HG02763 (cell line): ENCODE measurements around the gene CCDC201.
"Not testable (repeated sequence)": the region's sequence is repeated elsewhere in the genome, so short reads cannot be mapped to it uniquely, and the experiment has no call there.

Experiments
- ATAC-seq: cut with Tn5 transposase; IDR thresholded peaks from one replicate; pipeline ENCODE4 v1.9.1; 2021; ENCODE audit warnings: mild to moderate bottlenecking, moderate library complexity; ENCODE audit not compliant: unreplicated experiment

CCDC201 gene

DNA sequence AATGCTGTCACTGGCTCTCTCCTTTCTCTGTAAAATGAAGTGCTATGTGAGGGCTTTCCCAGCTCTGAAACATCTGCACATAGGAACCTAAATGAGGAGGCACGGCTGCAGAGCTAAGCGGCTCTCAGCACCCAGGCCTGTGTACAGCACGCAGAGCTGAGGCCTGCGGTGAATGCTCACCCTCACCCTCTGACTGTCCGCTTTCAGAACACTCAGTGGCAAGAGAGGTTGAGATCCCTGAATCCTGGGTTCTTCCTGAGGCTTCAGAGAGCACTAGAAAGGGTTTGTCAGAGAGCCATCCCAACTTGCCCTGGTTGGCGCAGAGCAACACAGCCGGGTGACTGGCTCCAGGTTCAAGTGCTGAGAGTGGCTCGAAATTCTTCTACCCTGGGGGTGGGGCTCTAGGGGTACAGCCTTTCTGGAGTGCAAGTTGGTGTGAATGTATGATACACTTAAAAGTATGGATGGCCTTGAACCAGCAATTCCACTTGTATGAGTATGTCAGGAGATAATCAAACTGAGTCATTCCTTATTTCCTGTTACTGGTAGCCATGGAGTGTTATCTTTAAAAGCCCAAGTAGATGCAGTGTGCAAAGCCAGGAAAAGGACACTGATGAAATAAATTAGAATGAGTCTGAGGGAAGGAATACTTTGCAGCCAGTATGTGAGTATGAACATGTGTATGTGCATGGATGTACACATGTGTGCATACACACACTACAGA, 1.7 kb upstream of the CCDC201 start:
- ATAC-seq: no peak

DNA sequence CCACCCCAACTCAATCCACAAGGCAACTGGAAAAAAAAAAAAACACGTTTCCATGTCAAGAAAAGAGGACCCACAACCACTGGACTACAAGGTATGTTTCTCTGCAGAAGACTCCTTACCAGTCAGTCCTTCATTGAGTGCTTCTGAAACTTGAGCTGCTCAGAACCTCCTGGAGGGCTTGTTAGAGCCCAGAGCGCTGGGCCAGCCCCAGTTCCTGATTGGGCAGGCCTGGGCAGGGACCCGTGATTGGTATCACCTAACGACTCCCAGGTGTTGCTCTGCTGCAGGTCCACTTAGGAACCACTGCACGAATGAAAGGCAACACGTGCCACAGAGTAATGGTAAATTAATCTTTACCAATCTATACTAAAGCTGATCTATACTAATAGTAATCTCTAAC, 473 bp upstream of the CCDC201 start:
- no peak for ATAC-seq

DNA sequence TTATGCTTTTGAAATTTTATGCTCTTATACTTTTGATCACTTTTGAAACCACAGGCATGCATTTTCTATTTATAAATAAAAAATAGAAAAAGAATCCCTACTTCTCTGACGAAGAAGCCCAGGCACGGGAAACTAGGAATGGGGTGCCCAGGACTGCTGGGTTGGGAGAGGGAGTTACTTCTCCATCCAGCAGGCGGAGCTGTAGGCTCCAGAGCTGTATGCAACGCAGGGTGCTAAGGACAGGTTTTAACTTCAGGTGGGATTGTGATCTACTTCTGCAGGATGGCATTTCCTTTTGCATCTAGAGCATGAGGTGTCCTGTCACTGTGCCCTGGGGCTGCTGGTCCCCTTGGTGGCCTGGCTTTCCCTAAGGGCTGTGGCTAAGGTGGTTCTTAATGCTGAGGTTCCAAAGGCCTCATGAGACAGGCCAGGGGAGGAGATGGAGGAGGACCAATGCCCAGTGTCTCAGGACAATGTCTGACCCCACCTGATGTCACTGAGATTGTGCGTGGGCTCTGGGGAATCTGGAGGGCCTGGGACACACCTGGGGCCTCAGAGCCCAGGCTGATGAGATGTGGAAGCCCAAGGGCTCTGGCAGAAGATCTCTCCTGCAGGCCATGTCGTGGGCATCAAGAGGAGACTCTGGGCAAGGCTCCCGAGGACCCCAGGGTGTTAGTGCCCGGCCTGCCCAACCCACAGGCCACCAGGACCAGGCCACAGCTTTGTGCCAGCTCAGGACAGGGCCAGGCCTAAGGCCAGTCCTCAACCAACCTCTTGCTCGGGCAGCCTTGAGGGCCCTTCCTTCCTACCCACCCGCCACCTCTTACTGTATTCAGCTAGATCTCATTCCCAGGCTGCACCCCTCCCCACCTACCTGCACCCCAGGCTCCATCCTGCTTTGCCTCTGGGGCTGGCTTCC, 507 bp downstream of the CCDC201 start:
- no peak for ATAC-seq

DNA sequence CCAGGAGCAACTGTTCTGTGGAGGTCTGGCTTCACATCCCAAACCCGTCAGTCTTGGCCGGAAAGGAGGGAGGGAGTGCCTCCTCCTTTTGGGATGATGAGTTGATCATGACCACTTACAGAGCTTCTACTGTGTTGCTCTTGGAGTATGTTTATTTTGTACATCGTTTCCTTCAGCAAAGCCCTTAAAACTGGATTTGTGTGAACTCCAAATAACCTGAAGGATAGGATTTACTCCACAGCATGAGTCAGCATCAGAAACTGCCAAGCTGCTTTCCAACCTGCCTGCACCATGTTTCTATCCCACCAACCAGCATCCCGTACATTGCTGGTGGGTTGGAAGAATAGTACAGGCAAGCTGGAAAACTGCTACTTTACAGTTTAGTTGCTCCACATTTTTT, 3.5 kb downstream of the CCDC201 start:
- ATAC-seq: no peak

DNA sequence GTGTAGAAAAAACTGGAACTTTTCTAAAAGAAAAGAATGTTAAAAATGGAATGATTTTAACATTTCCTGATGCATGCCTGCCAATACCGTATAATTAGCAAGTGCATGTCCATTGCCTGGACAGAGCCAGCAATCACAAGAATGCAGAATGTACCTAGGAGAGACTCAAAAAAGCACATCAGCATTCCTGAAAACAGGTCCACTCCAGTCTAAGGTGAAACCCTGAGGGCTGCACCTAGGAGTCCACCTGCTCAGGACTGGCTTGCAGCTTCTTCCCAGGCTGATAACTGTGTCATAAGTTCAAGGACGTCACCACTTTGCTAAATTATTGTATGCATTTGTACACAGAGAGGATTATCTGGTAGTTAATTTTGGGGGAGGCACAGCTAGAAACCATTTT, 5.4 kb downstream of the CCDC201 start:
- ATAC-seq: no peak

DNA sequence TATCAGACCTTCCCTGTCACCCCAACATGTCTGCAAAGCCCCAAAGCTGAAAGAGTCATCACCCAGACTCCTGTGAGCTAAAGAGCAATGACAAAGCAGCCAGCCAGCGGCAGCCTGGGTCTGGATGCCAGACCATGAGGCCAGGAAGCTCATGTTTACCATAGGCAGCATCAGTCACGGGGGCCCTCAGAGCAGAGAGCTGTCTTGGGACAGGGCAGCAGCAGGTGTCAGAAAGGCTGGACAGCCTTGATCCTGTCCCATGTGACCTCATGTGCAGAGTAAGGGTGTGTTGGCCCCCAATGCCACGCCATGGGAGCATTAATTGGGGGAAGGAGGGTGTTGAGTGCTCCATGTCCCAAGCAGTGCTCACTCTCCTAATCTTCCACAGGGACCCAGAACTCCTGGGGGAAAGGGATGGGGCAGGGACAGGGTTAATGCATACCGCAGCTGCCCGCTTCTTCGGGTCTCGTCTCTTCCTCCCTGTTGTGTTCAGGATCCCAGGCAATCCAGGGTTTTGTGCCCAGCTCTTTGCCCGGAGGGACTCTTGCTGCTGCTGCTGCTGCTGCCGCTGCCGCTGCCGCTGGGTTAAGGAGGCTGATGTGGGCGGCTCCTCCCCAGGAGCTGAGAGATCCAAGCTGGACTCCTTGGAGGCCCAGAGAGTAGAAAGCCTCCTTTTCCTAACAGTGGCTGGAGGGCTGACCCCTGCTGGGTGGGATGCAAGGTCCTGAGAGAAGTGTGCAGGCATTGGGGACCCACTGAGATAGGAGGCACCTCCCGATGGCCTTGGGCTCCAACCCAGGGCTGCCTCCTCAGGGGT, 7.1 kb downstream of the CCDC201 start:
- no peak for ATAC-seq

DNA sequence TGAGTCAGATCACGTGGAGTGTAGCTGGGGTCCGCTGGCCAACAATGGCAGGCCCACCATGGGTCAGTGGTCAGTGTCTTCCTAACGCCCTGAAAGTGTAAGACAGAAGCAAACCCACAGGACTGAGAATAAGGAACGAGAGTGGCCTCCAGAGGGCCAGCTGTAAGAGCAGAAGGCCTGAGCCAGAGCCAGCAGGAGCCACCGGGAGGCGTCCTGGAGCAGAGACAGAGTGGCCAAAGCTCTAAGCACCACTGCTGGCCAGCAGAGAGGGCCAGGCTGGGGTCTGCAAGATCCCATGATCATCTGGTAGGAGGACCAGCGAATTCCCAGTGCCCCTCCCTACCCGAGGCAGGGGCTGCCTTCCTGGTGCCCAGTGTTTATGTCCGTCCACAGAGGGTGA, 9.2 kb downstream of the CCDC201 start:
- no peak for ATAC-seq

DNA sequence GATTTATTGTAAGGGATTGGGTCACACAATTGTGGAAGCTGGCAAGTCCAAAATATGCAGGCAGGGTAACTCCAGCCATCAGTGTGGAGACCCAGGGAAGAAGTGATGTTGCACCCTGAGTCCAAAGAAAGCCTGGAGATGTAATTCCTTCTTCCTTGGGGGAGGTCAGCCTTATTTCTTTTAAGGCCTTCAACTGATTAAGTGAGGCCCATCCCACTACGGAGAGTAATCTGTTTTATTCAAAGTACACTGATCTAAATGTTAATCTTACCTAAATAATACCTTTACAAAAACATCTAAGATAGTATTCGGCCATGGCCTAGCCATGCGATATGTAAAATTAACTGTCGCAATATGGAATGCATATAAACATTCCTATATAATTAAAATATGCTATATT, 16.0 kb downstream of the CCDC201 start:
- ATAC-seq: not testable (repeated sequence)

DNA sequence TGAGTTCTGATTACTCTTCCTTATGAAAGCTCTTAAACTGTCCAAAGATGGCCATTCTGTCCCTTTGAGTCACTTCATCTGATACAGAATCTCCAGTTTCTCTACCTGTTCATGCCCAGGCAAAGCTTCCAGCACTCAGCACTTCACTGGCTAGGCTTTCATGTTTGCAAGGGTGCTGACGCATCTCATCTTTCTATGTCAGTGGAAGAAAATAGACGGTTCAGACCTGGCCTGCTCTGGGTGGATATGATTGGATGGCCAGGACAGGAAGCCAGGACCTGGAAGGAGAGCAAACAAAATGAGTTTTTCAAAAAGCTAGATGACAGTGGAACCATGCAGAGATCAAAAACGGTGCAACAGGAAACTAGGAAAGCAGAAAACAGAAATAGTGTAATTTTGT, 17.2 kb downstream of the CCDC201 start:
- not testable (repeated sequence) for ATAC-seq

DNA sequence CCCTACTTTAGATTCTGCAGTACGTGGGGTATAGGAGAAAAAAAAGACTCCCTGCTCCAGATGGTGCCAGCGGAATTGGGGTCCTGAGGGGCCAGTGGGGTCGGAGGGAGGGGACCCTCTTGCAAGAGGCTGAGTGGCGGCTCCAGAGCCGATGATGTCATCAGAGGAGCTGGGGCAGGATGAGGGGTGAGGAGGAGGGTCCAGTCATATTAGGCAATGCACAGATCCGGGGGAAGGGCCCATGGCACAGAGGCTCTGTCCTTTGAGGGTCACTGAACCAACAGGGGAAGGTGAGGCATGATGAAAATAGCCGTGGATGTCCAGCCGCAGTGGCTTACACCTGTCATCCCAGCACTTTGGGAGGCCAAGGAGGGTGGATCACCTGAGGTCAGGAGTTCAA, 19.4 kb downstream of the CCDC201 start:
- ATAC-seq: not testable (repeated sequence)

DNA sequence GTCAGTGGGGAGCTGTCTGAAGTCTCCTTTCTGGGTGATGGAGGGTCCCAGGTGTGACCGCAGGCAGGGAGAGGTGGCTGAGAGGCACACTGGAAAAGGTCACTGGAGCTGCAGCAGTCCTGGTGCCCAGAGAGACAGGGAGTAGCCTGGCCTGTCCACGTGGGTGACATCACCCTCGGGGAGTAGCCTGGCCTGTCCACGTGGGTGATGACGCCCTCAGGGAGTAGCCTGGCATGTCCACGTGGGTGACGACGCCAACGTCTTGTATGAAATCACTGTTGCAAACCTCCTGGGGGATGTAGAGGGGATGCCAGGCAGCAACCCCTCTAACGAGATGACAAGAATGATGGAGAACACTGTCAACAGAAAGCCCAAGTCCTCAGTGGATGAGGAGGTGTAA, 19.9 kb downstream of the CCDC201 start:
- not testable (repeated sequence) for ATAC-seq

DNA sequence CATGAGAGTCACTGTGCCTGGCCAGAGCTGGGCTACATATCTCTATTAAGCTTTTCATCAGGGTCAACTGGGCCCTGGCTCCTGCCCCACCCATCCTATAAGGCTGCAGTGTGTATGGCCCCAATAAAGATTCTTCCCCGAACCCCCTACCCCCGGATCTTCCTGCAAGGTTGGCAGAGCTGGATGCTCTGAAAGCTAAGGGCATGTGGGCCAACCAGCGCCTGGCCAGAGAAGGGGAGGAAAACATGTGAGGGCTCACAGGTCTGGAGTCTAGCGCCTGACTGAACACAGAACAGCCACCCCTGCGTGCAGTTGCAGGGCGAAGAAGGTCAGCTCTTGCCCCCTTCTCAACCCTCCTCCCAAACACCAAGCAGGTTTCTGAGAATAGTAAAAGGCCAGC, 24.1 kb downstream of the CCDC201 start:
- not testable (repeated sequence) for ATAC-seq

DNA sequence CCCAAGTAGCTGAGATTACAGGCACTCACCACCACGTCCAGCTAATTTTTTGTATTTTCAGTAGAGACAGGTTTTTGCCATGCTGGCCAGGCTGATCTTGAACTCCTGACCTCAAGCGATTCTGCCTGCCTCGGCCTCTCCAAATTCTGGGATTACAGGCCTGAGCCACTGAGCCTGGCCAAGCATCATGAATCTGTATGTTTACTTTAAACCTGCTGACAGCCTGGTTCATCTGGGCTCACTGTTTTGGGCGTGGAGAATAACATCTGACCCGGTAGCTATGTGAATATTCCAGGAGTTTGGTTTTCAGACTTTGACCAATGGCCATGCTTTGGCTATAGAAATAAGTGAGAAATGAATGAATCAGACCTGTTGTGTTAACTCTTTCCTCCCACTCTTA, 26.3 kb downstream of the CCDC201 start:
- ATAC-seq: not testable (repeated sequence)

DNA sequence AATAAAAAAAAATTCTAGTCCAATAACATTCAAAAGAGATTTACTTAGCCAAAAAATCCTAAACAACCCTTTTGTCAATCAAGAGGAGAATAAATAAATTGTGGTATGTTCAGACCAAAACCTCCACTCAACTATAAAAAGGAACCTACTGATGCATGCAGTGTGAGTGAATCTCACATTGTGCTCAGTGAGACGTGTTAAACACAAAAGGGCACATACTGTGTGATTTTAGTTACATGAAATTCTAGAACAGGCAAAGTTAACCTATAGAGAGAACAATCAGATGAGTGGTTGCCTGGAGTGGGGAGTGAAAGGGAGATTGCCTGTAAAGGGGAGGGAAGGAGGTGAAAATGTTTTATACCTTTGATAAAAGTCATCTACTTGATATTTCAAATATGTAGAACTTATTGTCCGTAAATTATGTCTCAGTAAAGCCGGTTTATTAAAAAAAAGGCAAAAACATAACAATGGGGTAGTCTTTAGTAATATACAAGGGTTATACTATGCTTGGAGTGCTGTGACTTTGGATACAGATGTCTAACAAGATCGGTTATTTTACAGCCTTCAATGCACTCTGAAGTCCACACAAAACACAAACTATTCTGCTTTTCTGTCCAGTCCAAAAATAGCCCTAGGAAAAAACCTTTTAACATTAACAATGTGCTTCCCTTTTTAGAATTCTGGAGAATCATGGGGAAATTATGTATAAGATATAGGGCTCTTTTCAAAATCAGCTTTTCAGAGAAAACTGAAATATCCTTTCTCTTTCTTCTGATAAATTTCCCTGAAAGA, 30.8 kb downstream of the CCDC201 start:
- not testable (repeated sequence) for ATAC-seq

DNA sequence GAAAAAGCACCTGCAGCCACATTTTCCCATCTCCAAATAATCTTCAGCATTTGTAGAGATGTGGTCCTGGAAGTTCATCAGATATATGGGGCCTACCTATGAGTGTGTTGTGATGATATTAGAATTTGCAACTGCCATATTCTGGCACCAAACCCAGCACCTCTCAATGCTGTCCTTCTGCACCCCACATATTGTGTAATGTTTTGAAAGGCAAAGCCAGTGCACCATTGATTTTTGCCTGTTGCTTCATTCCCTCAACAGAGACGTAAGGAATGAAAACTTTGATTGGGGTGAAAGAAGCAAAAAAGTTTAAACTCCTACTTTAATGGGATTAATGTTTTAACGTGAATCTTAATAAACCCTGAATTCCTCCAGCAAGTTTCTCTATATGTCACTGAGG, 34.0 kb downstream of the CCDC201 start:
- ATAC-seq: not testable (repeated sequence)

DNA sequence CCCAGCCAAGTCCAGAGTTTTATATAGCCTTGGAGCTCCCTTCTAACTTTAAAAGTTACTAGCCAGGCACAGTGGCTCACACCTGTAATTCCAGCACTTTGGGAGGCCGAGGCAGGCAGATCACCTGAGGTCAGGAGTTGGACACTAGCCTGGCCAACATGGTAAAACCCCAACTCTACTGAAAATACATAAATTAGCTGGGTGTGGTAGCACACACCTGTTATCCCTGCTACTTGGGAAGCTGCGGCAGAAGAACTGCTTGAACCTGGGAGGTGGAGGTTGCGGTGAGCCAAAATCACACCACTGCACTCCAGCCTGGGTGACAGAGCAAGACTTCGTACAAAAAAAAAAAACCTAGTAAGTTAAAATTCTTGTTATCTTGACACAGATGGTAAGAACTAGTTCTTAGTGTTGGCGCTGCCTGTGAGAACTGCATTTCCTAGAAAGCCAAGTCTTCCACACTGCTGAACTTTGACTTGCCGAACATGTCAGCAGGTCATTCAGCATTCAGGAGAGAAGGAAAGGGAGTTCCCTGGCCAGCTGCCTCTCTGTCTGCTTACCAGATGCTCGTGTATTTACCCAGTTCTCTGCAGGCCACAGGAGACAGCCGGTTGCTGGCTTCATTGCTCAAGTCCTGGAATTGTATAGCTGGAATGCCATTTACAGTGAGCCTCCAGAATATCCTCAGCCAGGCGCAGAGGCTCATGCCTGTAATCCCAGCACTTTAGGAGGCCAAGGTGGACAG, 40.3 kb downstream of the CCDC201 start:
- not testable (repeated sequence) for ATAC-seq

DNA sequence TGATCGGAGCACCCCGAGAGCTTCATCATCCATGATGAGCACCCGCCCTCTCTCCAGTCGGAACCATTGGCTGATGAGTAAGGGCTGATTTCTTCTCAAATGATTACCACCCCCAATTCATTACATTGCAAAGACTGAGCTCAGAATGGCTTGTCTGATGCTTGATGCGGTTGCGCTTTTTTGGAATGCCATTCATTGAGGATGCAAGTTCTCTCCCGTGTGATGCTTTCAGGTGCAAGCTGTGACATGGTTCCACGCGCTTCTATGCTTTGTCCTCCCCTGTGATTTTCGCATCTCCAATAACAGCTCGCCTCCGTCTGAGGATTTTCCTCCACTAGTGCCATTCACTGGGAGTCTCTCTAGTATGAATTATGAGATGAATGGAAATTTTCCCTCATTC, 43.0 kb downstream of the CCDC201 start:
- not testable (repeated sequence) for ATAC-seq

DNA sequence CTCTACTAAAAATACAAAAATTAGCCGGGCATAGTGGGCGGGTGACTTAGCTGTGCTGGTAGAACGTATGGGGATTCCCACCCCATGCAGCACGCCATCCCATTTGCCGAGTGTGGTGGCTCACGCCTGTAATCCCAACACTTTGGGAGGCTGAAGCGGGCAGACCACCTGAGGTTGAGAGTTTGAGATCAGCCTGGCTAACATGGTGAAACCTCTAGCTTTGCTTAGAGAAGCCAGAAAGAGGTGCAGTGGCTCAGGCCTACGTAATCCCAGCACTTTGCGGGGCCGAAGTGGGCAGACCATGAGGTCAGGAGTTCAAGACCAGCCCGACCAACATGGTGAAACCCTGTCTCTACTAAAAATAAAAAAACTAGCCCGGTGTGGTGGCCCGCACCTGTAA, 45.2 kb downstream of the CCDC201 start:
- ATAC-seq: not testable (repeated sequence)

DNA sequence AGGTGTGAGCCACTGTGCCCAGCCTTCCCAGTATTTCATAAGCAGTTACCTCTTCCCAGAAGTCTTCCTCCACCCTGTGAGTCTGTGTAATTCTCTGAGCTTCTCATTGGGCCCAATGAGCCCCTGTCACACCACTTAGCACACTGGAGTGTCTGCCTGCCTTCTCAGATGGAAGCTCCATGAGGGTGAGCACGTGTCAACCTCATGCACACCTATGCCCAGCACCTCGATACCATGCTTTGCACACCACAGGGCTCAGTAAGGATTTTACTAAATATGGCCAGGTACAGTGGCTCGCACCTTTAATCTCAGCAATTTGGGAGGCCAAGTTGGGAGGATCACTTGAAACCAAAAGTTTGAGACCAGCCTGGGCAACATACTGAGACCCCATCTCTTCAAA, 46.3 kb downstream of the CCDC201 start:
- not testable (repeated sequence) for ATAC-seq

DNA sequence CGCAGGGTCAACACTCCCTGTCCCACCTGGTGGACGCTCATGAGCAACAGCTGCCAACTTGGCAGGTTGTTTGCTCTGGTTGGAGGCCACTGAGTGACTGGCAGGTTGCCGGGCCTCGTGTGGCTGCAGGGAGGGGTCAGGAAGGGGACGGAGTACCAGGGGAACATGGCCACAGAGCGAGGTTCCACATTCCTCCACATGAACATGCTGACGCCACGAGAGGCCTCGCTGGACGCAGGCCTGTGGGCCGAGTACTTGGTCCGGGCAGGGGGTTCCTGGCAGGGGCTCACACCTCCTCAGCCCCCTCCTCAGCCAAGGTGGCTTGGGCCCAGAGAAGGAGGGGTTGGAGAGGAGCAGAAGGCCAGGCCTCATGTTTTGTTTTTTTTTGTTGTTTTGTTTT, 54.1 kb downstream of the CCDC201 start:
- ATAC-seq: not testable (repeated sequence)
